ENCODE measurements around the gene PRR3.

The PRR3 gene

GRCh38 chr6:30571762-30572082 lies 14.6 kb downstream of the PRR3 start:
- no peak for DNase-seq

DNA sequence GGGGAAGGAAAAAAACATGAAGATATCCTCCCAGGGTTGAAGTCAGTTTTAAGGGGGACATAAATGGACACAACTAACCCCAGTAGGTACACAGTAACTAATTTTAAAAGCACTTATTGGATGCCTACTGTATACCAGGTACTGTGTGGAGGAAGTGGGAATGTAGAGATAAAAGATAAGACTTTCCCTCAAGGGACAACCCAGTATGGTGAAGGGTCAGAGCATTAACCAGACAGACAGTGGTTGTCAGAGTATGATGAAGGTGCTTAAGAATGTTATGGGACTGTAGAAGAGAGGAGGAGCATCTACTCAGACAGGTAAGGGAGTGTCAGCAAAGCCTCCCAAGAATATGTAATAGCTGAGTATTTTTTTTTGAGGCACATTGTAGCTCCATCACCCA lies 15.1 kb downstream of the PRR3 start:
- DNase-seq = no peak

DNA sequence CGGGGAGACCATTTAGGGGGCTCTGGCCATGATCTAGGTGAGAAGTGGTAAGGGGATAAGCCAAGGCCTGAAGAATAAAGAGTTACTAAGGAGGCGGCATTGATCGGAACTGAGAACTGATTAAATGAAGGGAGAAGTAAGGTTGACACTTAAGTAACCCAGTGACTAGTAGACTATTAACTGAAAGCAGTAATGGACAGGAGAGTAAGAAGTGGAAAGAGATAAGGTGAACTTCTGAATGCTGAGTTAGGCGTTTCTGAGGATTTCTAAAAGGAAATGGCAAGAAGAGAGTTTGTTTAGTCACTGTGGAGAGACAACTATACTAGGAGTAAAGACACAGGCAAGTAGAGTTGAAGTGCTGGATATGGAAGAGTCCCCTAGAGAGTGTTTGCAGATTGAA lies 16.0 kb downstream of the PRR3 start:
- DNase-seq = no peak

DNA sequence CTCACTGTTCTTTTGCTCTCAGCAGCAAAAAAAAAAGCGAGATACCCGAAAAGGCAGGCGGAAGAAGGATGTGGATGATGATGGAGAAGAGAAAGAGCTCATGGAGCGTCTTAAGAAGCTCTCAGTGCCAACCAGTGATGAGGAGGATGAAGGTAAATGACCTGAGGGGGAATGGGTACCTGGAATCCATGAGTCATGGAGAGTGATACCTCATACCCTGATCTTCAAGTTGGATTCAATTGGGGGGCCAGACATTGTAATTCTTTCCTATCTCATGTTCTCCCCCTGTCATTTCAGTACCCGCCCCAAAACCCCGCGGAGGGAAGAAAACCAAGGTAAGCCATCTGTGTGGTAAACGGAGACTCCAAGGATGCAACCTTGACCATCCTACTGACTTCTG lies 21.0 kb downstream of the PRR3 start:
- DNase-seq = no peak

DNA sequence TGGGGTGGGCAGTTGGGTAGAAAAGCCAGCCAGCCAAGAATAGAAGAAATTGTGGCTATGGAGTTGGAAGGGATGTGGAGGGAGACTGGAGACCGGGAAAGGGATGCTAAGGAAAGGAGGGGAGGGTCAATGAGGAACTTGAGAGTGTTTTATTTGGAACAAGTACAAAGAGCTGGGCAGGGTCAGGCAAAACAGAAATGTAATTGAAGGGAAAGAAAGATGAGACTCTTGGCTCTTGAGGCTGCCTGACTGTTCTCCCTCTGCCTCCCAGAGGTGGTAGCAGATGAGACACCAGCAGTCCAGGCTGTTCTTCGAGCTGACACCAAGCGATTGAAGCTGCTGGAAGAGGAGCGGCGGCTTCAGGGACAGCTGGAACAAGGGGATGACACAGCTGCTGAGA lies 26.8 kb downstream of the PRR3 start:
- no peak for DNase-seq

- DNase-seq = no peak
Observed at GRCh38 chr6:30589754-30590358, 32.8 kb downstream of the PRR3 start.

DNA sequence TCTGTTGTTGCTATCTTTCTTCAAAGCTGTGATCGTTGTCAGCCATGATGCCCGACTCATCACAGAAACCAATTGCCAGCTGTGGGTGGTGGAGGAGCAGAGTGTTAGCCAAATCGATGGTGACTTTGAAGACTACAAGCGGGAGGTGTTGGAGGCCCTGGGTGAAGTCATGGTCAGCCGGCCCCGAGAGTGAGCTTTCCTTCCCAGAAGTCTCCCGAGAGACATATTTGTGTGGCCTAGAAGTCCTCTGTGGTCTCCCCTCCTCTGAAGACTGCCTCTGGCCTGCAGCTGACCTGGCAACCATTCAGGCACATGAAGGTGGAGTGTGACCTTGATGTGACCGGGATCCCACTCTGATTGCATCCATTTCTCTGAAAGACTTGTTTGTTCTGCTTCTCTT lies 33.4 kb downstream of the PRR3 start:
- no peak for DNase-seq

DNA sequence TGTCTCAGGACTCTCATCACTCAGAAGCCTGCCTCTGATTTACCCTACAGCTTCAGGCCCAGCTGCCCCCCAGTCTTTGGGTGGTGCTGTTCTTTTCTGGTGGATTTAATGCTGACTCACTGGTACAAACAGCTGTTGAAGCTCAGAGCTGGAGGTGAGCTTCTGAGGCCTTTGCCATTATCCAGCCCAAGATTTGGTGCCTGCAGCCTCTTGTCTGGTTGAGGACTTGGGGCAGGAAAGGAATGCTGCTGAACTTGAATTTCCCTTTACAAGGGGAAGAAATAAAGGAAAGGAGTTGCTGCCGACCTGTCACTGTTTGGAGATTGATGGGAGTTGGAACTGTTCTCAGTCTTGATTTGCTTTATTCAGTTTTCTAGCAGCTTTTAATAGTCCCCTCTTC lies 33.9 kb downstream of the PRR3 start:
- DNase-seq = no peak

DNA sequence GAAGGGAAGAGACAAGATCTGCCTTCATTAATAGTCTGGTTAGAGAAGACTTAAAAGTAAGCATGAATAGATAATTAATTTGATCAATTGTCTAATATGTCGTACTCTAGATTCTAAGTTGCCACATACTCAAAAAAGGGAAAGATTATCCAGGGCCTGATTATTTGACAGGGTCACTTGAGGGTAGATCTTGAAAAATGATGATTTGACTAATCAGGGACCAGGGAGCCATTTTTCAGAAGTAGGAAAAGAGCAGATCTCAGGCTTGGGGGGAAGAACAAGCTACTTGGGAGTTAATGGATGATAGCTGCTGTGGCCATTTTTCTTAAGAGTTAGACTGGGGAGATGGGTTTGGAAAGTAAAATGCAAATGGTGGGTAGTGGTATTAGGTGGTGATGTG lies 35.2 kb downstream of the PRR3 start:
- DNase-seq = no peak

DNA sequence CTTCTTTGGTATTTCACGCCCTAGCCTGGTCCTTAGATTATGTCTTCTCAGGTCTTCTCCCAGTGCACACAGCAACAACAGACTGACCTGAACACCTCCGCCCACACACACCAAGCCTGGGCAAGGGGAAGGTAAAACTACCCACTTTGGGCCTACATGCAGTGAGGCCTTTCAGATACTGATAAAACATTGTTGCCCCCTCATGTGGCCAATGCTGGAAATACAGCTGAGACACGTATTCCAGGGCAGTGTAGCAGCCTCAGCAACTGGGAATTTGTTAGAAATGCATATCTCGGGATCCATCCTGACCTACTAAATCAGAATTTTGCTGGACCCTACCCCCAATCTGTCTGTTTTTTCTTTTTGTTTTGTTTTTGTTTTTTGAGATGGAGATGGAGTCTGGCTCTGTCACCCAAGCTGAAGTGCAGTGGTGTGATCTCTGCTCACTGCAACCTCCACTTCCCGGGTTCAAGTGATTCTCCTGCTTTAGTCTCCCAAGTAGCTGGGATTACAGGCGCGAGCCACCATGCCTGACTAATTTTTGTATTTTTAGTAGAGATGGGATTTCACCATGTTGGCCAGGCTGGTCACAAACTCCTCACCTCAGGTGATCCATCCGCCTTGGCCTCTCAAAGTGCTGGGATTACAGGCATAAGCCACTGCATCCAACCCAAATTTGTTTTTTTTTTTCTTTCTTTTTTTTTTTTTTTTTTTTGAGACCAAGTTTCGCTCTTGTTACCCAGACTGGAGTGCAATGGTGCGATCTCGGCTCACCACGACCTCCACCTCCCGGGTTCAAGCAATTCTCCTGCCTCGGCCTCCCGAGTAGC lies 40.4 kb downstream of the PRR3 start:
- peak; percentile 77 to 86 for DNase-seq

DNA sequence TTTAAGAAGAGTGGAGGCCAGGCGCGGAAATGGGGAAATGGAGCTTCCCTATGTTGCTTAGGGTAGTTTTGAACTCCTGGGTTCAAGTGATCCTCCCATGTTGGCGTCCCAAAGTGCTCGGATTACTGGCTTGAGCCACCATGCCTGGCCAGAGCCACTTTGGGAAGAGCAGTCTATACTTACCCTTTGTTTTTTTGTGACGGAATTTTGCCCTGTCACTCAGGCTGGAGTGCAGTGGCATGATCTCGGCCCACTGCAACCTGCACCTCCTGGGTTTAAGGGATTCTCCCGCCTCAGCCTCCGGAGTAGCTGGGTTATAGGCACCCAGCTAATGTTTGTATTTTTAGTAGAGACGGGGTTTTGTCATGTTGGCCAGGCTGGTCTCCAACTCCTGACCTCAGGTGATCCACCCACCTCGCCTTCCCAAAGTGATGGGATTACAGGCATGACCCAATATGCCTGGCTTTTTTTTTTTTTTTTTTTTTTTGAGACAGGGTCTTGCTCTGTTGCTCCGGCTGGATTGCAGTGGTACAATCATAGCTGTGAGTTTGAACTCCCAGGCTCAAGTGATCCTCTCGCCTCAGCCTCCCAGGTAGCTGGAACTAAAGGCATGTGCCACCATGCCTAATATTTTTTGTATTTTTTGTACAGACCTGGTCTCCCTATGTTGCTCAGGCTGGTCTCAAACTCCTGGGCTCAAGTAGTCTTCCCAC lies 42.0 kb downstream of the PRR3 start:
- no peak for DNase-seq

GRCh38 chr6:30599625-30600324 lies 42.7 kb downstream of the PRR3 start:
- no peak for DNase-seq

DNA sequence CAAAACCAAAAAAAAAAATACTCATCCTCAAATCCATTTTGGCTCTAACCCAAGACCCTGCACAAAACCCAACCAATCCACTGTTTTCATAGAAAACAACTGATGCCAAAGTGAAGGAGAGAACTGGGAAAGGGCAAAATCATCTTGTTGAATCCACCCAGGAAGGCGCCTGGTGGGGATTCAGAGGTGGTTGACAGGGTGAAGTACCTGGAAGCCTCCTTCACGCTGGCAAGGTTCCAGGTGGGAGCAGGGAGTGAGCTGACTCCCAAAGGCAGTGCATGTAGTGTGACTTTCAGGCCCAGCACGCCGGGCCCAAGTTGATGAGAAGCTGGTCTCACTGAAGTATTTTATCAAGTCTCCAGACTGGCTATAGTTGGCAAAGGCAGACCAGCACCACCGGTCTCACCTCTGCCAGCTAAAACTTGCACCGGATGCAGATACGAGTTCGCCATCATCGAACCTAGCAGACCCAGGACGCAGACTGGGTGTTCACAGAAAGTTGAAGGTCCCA lies 43.4 kb downstream of the PRR3 start:
- DNase-seq = no peak

DNA sequence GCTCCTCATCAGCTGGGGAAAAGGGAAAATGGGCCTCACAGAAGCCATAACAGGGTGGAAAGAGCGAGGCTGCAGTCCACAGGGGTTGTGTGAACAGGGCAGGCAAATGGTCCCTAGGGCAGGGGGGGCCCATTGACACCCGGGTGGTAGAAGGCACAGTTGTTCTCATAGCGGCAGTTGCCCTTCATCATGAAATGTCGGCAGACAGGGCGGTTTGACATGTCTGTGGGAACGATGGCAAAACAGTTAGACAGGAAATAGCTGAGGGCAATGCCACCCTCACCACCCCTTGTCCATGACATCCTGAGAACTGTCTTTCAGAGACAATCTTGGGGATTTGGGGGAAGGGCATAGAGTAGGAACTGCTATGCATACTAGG lies 44.3 kb downstream of the PRR3 start:
- peak in 1 of 2 donors; percentile 9 for DNase-seq

DNA sequence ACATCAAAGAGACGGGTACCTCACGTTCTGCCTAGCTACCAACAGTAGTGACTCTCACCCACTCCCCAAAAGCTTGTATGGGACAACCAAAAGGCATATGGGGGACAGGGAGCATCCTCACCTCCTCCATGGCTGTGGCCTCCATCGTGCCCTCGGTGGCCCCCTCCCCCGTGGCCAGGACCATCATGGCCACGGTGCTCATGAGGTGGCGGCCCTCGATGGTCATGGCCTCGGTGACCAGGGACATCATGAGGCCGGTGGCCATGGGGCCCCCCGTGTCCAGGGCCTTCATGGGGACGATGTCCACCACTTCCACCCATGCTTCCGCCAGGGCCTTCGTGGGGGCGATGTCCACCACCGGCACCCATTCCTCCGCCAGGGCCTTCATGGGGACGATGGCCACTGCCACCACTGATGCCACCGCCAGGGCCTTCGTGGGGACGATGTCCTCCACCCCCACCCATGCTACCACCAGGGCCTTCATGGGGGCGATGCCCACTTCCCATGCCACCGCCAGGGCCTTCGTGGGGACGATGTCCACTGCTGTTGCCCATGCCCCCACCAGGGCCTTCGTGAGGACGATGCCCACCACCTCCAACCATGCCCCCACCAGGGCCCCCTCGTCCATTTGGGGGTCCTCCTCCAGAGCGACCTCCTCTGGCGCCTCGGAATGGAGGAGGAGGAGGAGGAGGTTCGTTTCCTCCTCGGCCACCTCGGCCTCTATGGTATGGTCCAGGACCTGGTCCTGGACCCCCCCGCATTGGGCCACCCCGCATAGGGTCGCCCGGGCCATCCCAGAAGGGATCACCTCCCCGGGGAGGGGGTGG lies 44.9 kb downstream of the PRR3 start:
- DNase-seq = no peak

DNA sequence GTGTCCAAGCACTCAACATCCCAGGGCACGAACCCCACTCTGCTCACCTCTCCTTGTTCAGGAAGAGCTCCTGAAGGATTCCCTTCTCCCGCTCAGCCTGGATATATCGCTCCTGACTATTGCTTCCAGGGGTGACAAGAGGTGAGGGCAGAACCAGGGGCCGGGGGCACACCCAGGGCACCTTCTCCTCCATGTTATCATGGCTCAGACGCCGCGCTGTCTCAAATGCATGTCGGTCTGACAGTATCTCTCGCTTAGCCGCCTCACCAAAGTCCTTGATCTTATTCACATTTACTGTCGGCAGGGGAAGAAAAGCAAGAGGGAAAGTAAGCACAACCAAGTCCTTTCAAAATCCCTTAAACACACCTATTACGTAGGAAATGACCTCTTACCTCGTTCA lies 46.9 kb downstream of the PRR3 start:
- no peak for DNase-seq

DNA sequence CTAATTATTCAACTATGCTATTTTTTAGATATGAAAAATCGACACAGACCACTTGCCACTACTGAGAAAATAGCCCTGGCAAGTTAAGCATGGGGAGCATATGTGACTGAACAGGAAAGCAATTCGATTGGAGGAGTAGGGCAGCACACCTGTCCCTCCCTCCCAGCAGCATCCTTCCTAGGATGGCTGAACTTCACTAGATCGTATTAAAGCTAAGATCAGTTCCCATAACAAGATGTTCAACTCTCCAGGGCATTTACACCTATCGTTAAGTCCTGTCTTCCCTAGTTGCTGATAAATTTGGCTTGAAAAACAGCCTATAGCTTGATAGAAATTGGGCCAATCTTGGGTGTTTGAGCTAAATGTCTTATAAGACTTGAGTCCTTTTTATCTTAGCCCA lies 53.0 kb downstream of the PRR3 start:
- no peak for DNase-seq

DNA sequence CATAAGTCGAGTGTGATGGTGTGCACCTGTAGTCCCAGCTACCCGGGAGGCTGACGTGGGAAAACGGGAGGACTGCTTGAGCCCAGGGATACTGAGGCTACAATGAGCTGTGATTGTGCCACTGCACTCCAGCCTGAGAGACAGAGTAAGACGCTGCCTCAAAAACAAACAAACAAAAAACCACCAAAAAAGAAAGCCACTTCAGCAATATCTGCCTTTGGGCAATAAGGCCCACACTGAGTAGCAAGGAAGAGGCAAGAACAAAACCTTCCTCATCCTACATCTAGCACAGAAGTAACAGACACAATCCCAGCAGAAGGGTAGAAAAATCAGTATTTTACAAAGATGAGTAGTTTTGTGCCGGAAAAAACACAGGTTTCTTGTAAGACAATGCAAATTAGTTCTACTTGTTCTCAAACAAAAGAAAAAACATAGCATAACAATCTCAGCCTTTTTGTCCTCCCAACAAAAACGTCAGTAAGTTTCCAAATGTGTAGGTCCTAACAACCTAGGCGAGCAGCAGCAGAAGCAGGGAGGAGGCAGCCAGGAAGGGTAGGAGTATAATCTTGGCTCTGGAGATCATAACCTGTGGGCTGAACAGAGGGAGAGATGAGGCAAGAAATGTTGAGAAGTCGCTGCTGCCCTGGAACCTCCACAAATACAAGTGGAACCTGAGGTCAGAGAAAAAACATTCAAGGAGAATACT lies 54.2 kb downstream of the PRR3 start:
- no peak for DNase-seq

DNA sequence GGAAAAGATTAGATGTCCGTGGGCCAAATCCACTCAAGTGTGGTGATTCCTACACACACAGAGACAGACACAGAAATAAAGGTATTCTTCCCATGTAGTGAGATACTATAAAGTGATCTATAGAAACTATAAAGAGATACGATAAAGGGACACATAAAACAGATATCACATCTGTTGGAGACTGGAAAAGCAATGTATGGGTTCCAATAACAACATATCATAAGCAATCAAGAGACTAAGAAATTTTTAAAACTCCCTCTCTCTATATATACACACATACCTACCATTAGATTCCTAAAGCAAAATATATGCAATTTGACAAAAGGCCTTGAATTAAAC lies 54.7 kb downstream of the PRR3 start:
- no peak for DNase-seq

DNA sequence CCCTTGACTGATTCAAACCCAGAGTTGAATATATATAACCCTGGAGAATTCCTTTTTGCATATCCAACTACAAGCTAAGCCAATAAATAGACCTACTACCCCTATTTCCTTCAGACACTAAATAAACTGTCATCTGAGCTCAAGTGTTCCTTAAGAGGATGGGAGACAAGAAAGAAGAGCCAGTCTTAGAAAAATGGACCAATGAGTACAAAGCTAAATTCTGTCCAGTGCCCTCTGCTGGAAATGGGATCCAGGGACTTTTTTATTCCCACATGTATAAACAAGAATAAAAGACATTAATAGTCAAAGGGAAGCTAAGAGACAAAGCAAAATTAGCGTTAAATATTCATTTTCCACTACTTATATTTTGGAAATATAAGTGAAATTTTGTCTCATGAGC lies 55.1 kb downstream of the PRR3 start:
- no peak for DNase-seq

DNA sequence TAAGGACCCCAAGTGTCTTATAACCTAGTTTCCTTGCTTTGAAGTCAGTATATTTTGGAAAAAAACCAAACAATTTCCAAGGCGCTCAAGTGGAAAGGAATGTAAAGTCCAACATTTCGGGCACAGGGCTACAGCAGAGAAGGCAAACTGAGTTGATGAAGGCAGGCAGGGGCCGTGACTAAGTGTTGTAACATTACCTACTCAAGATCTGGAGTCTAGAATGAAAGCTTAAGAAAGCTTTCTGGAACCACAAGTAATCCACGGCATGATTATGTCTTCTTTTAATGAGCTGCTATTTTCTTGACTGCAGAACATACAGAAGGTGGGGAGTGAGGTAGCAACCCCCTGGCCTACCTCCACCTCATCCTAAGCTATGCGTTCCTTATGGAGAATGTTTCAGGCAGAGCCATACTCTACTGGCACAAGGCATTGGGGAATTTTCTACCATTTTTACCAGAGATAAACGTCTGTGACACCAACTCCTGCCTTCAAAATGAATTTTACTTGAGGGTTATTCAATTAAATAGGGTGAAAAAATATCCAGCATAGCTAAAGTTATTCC lies 55.7 kb downstream of the PRR3 start:
- no peak for DNase-seq
